Activated CD8-positive, alpha-beta memory T cell treated with anti-CD3 and anti-CD28 coated beads, Interleukin-2, amount 10 ng/mL, durations not matched to agents 7 days and 5 days (primary cell): ENCODE data around the gene LOXL4. TPM values are rescaled to one million over a fixed set of nuclear protein-coding genes. Genes with fewer than 3 reads are reported as not detected.

Experiments used
- ATAC-seq: fragments of 150-1000 bp; cut with Tn5 transposase; one replicate; pipeline ENCODE4 v1.10.0; 2021; ENCODE audit warnings: moderate library complexity
- CTCF ChIA-PET: fragments of 350-600 bp; sonication (Branson Sonifier 250); formaldehyde crosslinking; loops from one replicate; lab custom pipeline; 2021; ENCODE audit warnings: antibody characterized with exemption; lab: Charles Lee
- DNase-seq: peaks from one replicate; pipeline ENCODE4 v3.0.0-alpha.2; 2020
- H3K27ac Mint-ChIP-seq: one replicate; pipeline ENCODE4 v1.8.0; 2021; ENCODE audit warnings: mild to moderate bottlenecking, mixed read lengths
- H3K27me3 Mint-ChIP-seq: one replicate; pipeline ENCODE4 v1.8.0; 2021; ENCODE audit warnings: mixed read lengths
- H3K36me3 Mint-ChIP-seq: one replicate; pipeline ENCODE4 v1.8.0; 2021; ENCODE audit warnings: mild to moderate bottlenecking, mixed read lengths
- H3K4me1 Mint-ChIP-seq: one replicate; pipeline ENCODE4 v1.8.0; 2021; ENCODE audit warnings: mixed read lengths
- H3K4me3 Mint-ChIP-seq: one replicate; pipeline ENCODE4 v1.8.0; 2021; ENCODE audit warnings: mild to moderate bottlenecking, moderate library complexity, mixed read lengths
- H3K9me3 Mint-ChIP-seq: one replicate; pipeline ENCODE4 v1.8.0; 2022; ENCODE audit warnings: low read depth, mixed read lengths
- total RNA-seq, 2 experiments: library from RNA; stranded (reverse); gene quantifications; one replicate each; pipeline ENCODE4 v1.2.3, GENCODE V29; 2021

LOXL4 gene
- total RNA-seq, 2 experiments from 2014 or later: not detected

- Mint-ChIP-seq H3K27me3 (peaks cover 31% of the 10 kb centered on the region), H3K27ac (no peak overlapping the region), H3K4me3 (no peak overlapping the region), H3K36me3 (no peaks in the 10 kb centered on the region), H3K9me3 (no peaks in the 10 kb centered on the region), H3K4me1 (no peaks in the 10 kb centered on the region)
- ATAC-seq (no peak), DNase-seq (no peak)
- CTCF ChIA-PET: interaction anchor here (0.9 kb wide), 1 partner anchor 66 kb away, joined by 3 read pairs; no protein-coding TSS in a partner anchor
Observed at GRCh38 chr10:98265403-98266378, 2.3 kb downstream of the LOXL4 start.

- no peaks in the 10 kb centered on the region for H3K4me1 Mint-ChIP-seq
Observed at GRCh38 chr10:98264378-98265065, 3.5 kb downstream of the LOXL4 start.

DNA sequence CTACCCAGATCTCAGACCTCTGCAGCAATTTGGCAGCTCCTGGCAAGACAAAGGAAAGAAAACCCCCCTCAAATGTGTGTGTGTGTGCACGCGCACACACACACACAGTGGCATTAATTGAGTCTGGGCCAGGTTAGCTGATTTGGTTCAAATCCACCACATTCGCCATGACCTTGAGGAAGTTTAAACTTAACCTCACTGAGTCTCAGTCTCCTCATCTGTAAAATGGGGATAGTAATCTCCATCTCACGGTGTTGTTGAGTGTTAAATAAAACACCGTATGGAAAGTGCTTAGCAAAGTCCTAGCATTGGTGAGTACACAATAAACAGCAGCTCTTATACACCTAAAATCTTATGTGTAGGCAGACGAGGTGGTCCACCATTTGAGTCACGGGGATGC, 4.9 kb downstream of the LOXL4 start:
- no peak for DNase-seq
- no peak for ATAC-seq
- no peaks in the 10 kb centered on the region for H3K36me3 Mint-ChIP-seq
- H3K9me3 Mint-ChIP-seq: no peaks in the 10 kb centered on the region
- CTCF ChIA-PET: interaction anchor here (0.7 to 1.2 kb wide), 2 partner anchors 9 to 63 kb away, joined by 3 to 4 read pairs; no protein-coding TSS in a partner anchor
- no peak overlapping the region for H3K4me3 Mint-ChIP-seq
- H3K4me1 Mint-ChIP-seq: no peaks in the 10 kb centered on the region
- peaks cover 14% of the 10 kb centered on the region for H3K27me3 Mint-ChIP-seq
- no peak overlapping the region for H3K27ac Mint-ChIP-seq

More at GRCh38 chr10:98264378-98265065, 3.5 kb downstream of the LOXL4 start:
- H3K27ac Mint-ChIP-seq: no peak overlapping the region
- H3K27me3 Mint-ChIP-seq: peaks cover 26% of the 10 kb centered on the region
- no peak for ATAC-seq
- no peaks in the 10 kb centered on the region for H3K9me3 Mint-ChIP-seq
- no peak overlapping the region for H3K4me3 Mint-ChIP-seq
- H3K36me3 Mint-ChIP-seq: no peaks in the 10 kb centered on the region
- DNase-seq: no peak
- CTCF ChIA-PET: interaction anchor here (0.9 kb wide), 1 partner anchor 67 kb away, joined by 3 read pairs; no protein-coding TSS in a partner anchor

GRCh38 chr10:98262571-98262970, 5.4 kb downstream of the LOXL4 start:
- no peaks in the 10 kb centered on the region for H3K4me1 Mint-ChIP-seq
- CTCF ChIA-PET: interaction anchor here (0.7 to 1.2 kb wide), 3 partner anchors 9 to 64 kb away, joined by 3 to 4 read pairs (median 3); no protein-coding TSS in a partner anchor
- no peaks in the 10 kb centered on the region for H3K9me3 Mint-ChIP-seq
- no peak overlapping the region for H3K4me3 Mint-ChIP-seq
- no peak for DNase-seq
- peak; percentile 35 for ATAC-seq
- H3K27me3 Mint-ChIP-seq: peaks cover 11% of the 10 kb centered on the region
- H3K36me3 Mint-ChIP-seq: no peaks in the 10 kb centered on the region
- no peak overlapping the region for H3K27ac Mint-ChIP-seq

- DNase-seq: no peak
- H3K27ac Mint-ChIP-seq: no peak overlapping the region
- H3K36me3 Mint-ChIP-seq: no peaks in the 10 kb centered on the region
- H3K4me1 Mint-ChIP-seq: no peaks in the 10 kb centered on the region
- no peaks in the 10 kb centered on the region for H3K9me3 Mint-ChIP-seq
- ATAC-seq: no peak
- CTCF ChIA-PET: interaction anchor here (1.0 to 1.2 kb wide), 2 partner anchors 22 to 65 kb away, joined by 3 read pairs; no protein-coding TSS in a partner anchor
- H3K4me3 Mint-ChIP-seq: no peak overlapping the region
- H3K27me3 Mint-ChIP-seq: peaks cover 2% of the 10 kb centered on the region
Observed at GRCh38 chr10:98261436-98262277, 6.3 kb downstream of the LOXL4 start.

- Mint-ChIP-seq H3K4me3 (no peak overlapping the region), H3K9me3 (no peaks in the 10 kb centered on the region), H3K27ac (no peak overlapping the region), H3K4me1 (no peaks in the 10 kb centered on the region), H3K27me3 (no peaks in the 10 kb centered on the region), H3K36me3 (no peaks in the 10 kb centered on the region)
- CTCF ChIA-PET: no interaction called here
- DNase-seq (no peak), ATAC-seq (no peak)
Observed at GRCh38 chr10:98260752-98261151, 7.2 kb downstream of the LOXL4 start.

DNA sequence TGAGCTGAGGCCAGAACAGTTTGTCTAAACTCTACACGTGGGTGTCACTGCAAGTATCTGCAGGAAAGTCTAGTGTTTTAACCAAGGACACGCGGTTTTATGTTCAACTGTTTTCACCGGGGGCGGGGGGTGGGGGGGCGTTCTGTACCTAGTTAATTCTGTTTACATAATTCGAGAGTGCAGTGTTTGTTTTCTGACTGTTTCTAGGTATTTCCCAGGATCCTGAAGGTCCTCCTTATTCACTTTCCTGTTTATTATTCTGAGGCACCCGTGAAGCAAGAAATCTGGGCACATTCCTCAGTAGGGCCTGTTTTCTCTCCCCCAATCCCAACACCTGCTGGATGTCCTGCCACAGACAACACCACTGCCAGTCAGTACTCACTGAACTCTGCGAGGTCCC, 7.6 kb downstream of the LOXL4 start:
- Mint-ChIP-seq H3K27me3 (no peaks in the 10 kb centered on the region), H3K27ac (no peak overlapping the region), H3K4me3 (no peak overlapping the region), H3K9me3 (no peaks in the 10 kb centered on the region), H3K36me3 (no peaks in the 10 kb centered on the region), H3K4me1 (no peaks in the 10 kb centered on the region)
- DNase-seq (no peak), ATAC-seq (no peak)
- CTCF ChIA-PET: no interaction called here

GRCh38 chr10:98259606-98260315, 8.2 kb downstream of the LOXL4 start:
- Mint-ChIP-seq H3K27ac (no peak overlapping the region), H3K4me3 (no peak overlapping the region), H3K36me3 (no peaks in the 10 kb centered on the region), H3K4me1 (no peaks in the 10 kb centered on the region), H3K27me3 (no peaks in the 10 kb centered on the region), H3K9me3 (no peaks in the 10 kb centered on the region)
- ATAC-seq (no peak), DNase-seq (no peak)
- CTCF ChIA-PET: no interaction called here

- no peaks in the 10 kb centered on the region for H3K27me3 Mint-ChIP-seq
- CTCF ChIA-PET: no interaction called here
- no peaks in the 10 kb centered on the region for H3K4me1 Mint-ChIP-seq
Observed at GRCh38 chr10:98258683-98259454, 9.1 kb downstream of the LOXL4 start.

DNA sequence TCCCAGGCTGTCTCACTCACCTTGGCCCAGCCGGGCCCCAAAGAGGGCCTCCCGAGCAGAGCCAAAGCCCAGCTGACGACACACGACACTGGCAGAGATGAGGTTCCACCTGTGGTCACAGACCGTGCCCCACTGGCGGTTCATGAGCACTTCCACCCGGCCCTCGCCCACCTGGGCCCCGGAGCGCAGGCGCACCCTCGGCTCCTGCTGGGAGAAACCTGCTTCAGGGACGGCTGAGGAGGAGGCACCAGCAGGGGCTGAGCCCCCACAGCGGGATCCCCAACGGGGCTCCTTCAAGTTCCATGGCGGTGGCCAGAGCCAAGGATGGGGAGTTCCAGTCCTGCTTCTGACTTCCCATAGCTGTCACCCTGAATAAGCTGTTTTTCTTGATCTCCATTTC, 10.0 kb downstream of the LOXL4 start:
- no peak overlapping the region for H3K27ac Mint-ChIP-seq
- H3K4me1 Mint-ChIP-seq: no peaks in the 10 kb centered on the region
- H3K4me3 Mint-ChIP-seq: no peak overlapping the region
- DNase-seq (no peak), ATAC-seq (no peak)
- no peaks in the 10 kb centered on the region for H3K27me3 Mint-ChIP-seq
- no peaks in the 10 kb centered on the region for H3K36me3 Mint-ChIP-seq
- no peaks in the 10 kb centered on the region for H3K9me3 Mint-ChIP-seq
- CTCF ChIA-PET: no interaction called here

More at GRCh38 chr10:98258683-98259454, 9.1 kb downstream of the LOXL4 start:
- Mint-ChIP-seq H3K27ac (no peak overlapping the region), H3K9me3 (no peaks in the 10 kb centered on the region), H3K4me3 (no peak overlapping the region), H3K36me3 (no peaks in the 10 kb centered on the region)
- DNase-seq: no peak
- ATAC-seq: no peak

GRCh38 chr10:98257198-98257597, 10.8 kb downstream of the LOXL4 start:
- no peaks in the 10 kb centered on the region for H3K9me3 Mint-ChIP-seq
- no peak overlapping the region for H3K27ac Mint-ChIP-seq
- ATAC-seq (no peak), DNase-seq (no peak)
- CTCF ChIA-PET: no interaction called here
- H3K4me3 Mint-ChIP-seq: no peak overlapping the region
- H3K27me3 Mint-ChIP-seq: no peaks in the 10 kb centered on the region
- no peaks in the 10 kb centered on the region for H3K4me1 Mint-ChIP-seq
- H3K36me3 Mint-ChIP-seq: no peaks in the 10 kb centered on the region

DNA sequence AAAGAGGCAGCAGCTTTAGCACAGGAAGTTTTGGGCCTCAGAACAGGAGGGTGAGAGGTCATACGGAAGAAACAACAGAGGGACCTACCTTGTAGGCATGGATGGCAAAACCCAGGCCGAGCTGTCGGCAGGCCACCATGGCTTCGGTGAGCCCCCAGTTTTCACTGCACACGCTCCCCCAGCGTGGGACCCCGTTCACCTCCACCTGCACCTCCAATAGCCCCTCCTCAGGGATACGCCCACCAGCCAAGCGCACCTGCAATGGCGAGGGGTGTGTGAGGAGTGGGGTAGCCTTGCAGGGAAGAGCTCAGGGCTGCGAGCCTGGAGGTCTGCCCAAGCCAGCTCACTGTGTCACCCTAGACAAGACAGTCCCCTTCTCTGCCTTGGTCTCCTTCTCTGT, 11.3 kb downstream of the LOXL4 start:
- H3K9me3 Mint-ChIP-seq: no peaks in the 10 kb centered on the region
- H3K27me3 Mint-ChIP-seq: no peaks in the 10 kb centered on the region
- CTCF ChIA-PET: no interaction called here
- ATAC-seq (no peak), DNase-seq (no peak)
- H3K4me1 Mint-ChIP-seq: no peaks in the 10 kb centered on the region
- H3K36me3 Mint-ChIP-seq: no peaks in the 10 kb centered on the region
- no peak overlapping the region for H3K27ac Mint-ChIP-seq
- H3K4me3 Mint-ChIP-seq: no peak overlapping the region
